HepG2 (cell line): ENCODE measurements around the gene SMYD1. TPM values are rescaled to one million over a fixed set of nuclear protein-coding genes. Genes with fewer than 3 reads are reported as not detected.
A peak's percentile ranks its signal among the peaks of the same experiment; 100 is the strongest.

Source experiments
- CBFB ChIP-seq: sonication (generic); formaldehyde crosslinking; IDR thresholded peaks from 2 replicates; pipeline ENCODE4 v1.4.0; 2020; ENCODE audit warnings: missing genetic modification reagents
- CEBPG ChIP-seq: IDR thresholded peaks from 2 replicates; pipeline ENCODE4 v1.6.1; 2016
- ELK4 ChIP-seq: sonication (generic); formaldehyde crosslinking; IDR thresholded peaks from 2 replicates; pipeline ENCODE4 v1.9.0; 2021; ENCODE audit warnings: missing genetic modification reagents, borderline replicate concordance
- KIAA2018 ChIP-seq: sonication (generic); formaldehyde crosslinking; IDR thresholded peaks from 2 replicates; pipeline ENCODE4 v1.5.0; 2020; ENCODE audit warnings: mild to moderate bottlenecking, missing genetic modification reagents, borderline replicate concordance
- KLF9 ChIP-seq: IDR thresholded peaks from 2 replicates; pipeline ENCODE4 v1.6.1; 2016; ENCODE audit warnings: low read depth
- MTA3 ChIP-seq: sonication (generic); formaldehyde crosslinking; IDR thresholded peaks from 2 replicates; pipeline ENCODE4 v1.4.0; 2020; ENCODE audit warnings: missing genetic modification reagents
- RORA ChIP-seq: sonication (generic); formaldehyde crosslinking; IDR thresholded peaks from 2 replicates; pipeline ENCODE4 v1.5.0; 2020; ENCODE audit warnings: mild to moderate bottlenecking, missing genetic modification reagents, moderate library complexity
- SMAD1 ChIP-seq: sonication (generic); formaldehyde crosslinking; IDR thresholded peaks from 2 replicates; pipeline ENCODE4 v1.4.0; 2020; ENCODE audit warnings: missing genetic modification reagents, low read depth, mild to moderate bottlenecking, borderline replicate concordance
- SOX5 ChIP-seq: IDR thresholded peaks from 2 replicates; pipeline ENCODE4 v1.6.1; 2016; ENCODE audit warnings: borderline replicate concordance
- ZBTB49 ChIP-seq: sonication (generic); formaldehyde crosslinking; IDR thresholded peaks from 2 replicates; pipeline ENCODE4 v1.4.0; 2020; ENCODE audit warnings: missing genetic modification reagents, borderline replicate concordance
- ZFAT ChIP-seq: sonication (generic); formaldehyde crosslinking; conservative IDR thresholded peaks from 2 replicates; pipeline ENCODE4 v1.8.1; 2023; ENCODE audit warnings: missing genetic modification reagents, inconsistent platforms
- ZNF138 ChIP-seq: sonication (generic); formaldehyde crosslinking; IDR thresholded peaks from 2 replicates; pipeline ENCODE4 v1.5.0; 2020; ENCODE audit warnings: mild to moderate bottlenecking, low read depth, missing genetic modification reagents
- ZNF225 ChIP-seq: sonication (generic); formaldehyde crosslinking; IDR thresholded peaks from 2 replicates; pipeline ENCODE4 v1.4.0; 2020; ENCODE audit warnings: mild to moderate bottlenecking, missing genetic modification reagents
- ZNF253 ChIP-seq: sonication (generic); formaldehyde crosslinking; IDR thresholded peaks from 2 replicates; pipeline ENCODE4 v1.8.0; 2022; ENCODE audit warnings: mild to moderate bottlenecking, missing genetic modification reagents, borderline replicate concordance
- ZNF3 ChIP-seq: IDR thresholded peaks from 2 replicates; pipeline ENCODE4 v1.7.0; 2017; ENCODE audit warnings: inconsistent platforms
- ZUFSP ChIP-seq: sonication (generic); formaldehyde crosslinking; IDR thresholded peaks from 2 replicates; pipeline ENCODE4 v1.9.0; 2021; ENCODE audit warnings: missing genetic modification reagents, mild to moderate bottlenecking, borderline replicate concordance
- polyA plus RNA-seq, 8 experiments: library from polyadenylated mRNA; depleted of rRNA in 3 of 8; stranded (reverse) in 7 of 8; unstranded in 1 of 8; fragments of >200 nt; fragmentation: Illumina TruSeq in 4 of 8; extraction: Trizol in 4 of 8; gene quantifications; 2 replicates each; pipeline versions ENCODE4 v1.2.1 to v1.2.3, GENCODE V29; 2011 to 2016; ENCODE audit warnings: low read depth in 4 of 8, missing spikeins in 1 of 8, mixed read lengths in 1 of 8; ENCODE audit not compliant: insufficient read depth in 1 of 8
- total RNA-seq, 5 experiments: library from RNA; depleted of rRNA; stranded (reverse); fragments of >200 nt; fragmentation: Illumina TruSeq; extraction: Trizol; gene quantifications; 2 replicates each; pipeline ENCODE4 v1.2.3, GENCODE V29; 2016; ENCODE audit warnings: low read depth in 1 of 5

Gene SMYD1
- total and polyA plus RNA-seq, 2 of the 13 experiments (the other 11 are each of a cell fraction or from before 2014, with no cell fraction given), result not detected

GRCh38 chr2:88059979-88060906 is 7.4 kb upstream of the SMYD1 start (continued):
- no peak for TF ChIP-seq RORA (CRISPR knock-in tag)
- TF ChIP-seq ZUFSP (CRISPR knock-in tag), result no peak
- TF ChIP-seq CBFB (CRISPR knock-in tag), result no peak
- TF ChIP-seq KIAA2018 (CRISPR knock-in tag), result peak; percentile 42; the same call in 1 of the 2 replicates
- TF ChIP-seq SMAD1, result no peak
- no peak for TF ChIP-seq ZNF225 (CRISPR knock-in tag)
- no peak for TF ChIP-seq ZBTB49
- TF ChIP-seq ZNF253, result no peak
- no peak for TF ChIP-seq ZNF138 (CRISPR knock-in tag)
- peak; percentile 65 for TF ChIP-seq SOX5
- TF ChIP-seq MTA3 (CRISPR knock-in tag), result no peak
- TF ChIP-seq ZNF3 (CRISPR knock-in tag), result no peak
- TF ChIP-seq ZFAT (CRISPR knock-in tag), result no peak
- TF ChIP-seq CEBPG (CRISPR knock-in tag), result peak; percentile 87
- no peak for TF ChIP-seq ELK4 (CRISPR knock-in tag)
- no peak for TF ChIP-seq KLF9
